Smooth muscle cell (in vitro differentiated cells): Measurements from ENCODE around the gene RAMACL. TPM values are rescaled to one million over a fixed set of nuclear protein-coding genes. Genes with fewer than 3 reads are reported as not detected.

Source experiments
- DNase-seq: peaks from one replicate; lab custom pipeline; 2025; ENCODE audit not compliant: unreplicated experiment; lab: John Stamatoyannopoulos, UW
- H2AFZ ChIP-seq: fragments of 200-600 bp; sonication (generic); 2 replicates; pipeline ENCODE4 v1.6.0; 2016; ENCODE audit warnings: antibody characterized with exemption, low read depth, mild to moderate bottlenecking
- H3F3A ChIP-seq: fragments of 200-600 bp; sonication (generic); 2 replicates; pipeline ENCODE4 v1.6.0; 2017; ENCODE audit warnings: antibody characterized with exemption, low read depth
- H3K27ac ChIP-seq: fragments of 200-600 bp; sonication (generic); 2 replicates; pipeline ENCODE4 v1.5.1; 2016; ENCODE audit warnings: low read depth, mild to moderate bottlenecking
- H3K27me3 ChIP-seq: fragments of 200-600 bp; sonication (generic); 2 replicates; pipeline ENCODE4 v1.6.1; 2016; ENCODE audit warnings: low read depth, mild to moderate bottlenecking
- H3K36me3 ChIP-seq: fragments of 200-600 bp; sonication (generic); 2 replicates; pipeline ENCODE4 v1.5.1; 2016; ENCODE audit warnings: low read depth
- H3K4me1 ChIP-seq: fragments of 200-600 bp; sonication (generic); 2 replicates; pipeline ENCODE4 v1.5.1; 2016; ENCODE audit warnings: low read depth
- H3K4me2 ChIP-seq: fragments of 200-600 bp; sonication (generic); 2 replicates; pipeline ENCODE4 v1.6.0; 2016; ENCODE audit warnings: mild to moderate bottlenecking
- H3K4me3 ChIP-seq: fragments of 200-600 bp; sonication (generic); 2 replicates; pipeline ENCODE4 v1.5.1; 2016; ENCODE audit warnings: mild to moderate bottlenecking
- H3K79me2 ChIP-seq: fragments of 200-600 bp; sonication (generic); 2 replicates; pipeline ENCODE4 v1.6.0; 2016; ENCODE audit warnings: low read depth, mild to moderate bottlenecking
- H3K9ac ChIP-seq: fragments of 200-600 bp; sonication (generic); 2 replicates; pipeline ENCODE4 v1.6.0; 2016; ENCODE audit warnings: low read depth
- H3K9me3 ChIP-seq: fragments of 200-600 bp; sonication (generic); replicated peaks from 2 replicates; pipeline ENCODE4 v1.5.1; 2016; ENCODE audit warnings: low read depth
- H4K20me1 ChIP-seq: fragments of 200-600 bp; sonication (generic); 2 replicates; pipeline ENCODE4 v1.6.0; 2016; ENCODE audit warnings: low read depth
- WGBS: methylation state at CpG from one replicate; pipeline ENCODE4 v1.1.7; 2016; ENCODE audit warnings: low lambda C conversion rate; 5-methylcytosine and 5-hydroxymethylcytosine counted together
- polyA plus RNA-seq: library from polyadenylated mRNA; unstranded; fragments of >200 nt; fragmentation: Nextera tagmentation; extraction: Ambion mirVana; gene quantifications from 2 replicates; pipeline ENCODE4 v1.2.1, GENCODE V29; 2016
- total RNA-seq: library from RNA; depleted of rRNA; stranded (reverse); fragments of >200 nt; gene quantifications from 2 replicates; pipeline ENCODE4 v1.2.3, GENCODE V29; 2014
- TF ChIP-seq, protein P1 (sequence below): fragments of 200-600 bp; sonication (generic); IDR thresholded peaks from 2 replicates; pipeline ENCODE4 v1.5.1; 2017; ENCODE audit warnings: borderline replicate concordance, mild to moderate bottlenecking, antibody characterized with exemption; ENCODE audit not compliant: insufficient read depth, poor library complexity, severe bottlenecking

Gene RAMACL
- total and polyA plus RNA-seq, 2 experiments from 2014 or later: 0.13 to 0.14 TPM

DNA sequence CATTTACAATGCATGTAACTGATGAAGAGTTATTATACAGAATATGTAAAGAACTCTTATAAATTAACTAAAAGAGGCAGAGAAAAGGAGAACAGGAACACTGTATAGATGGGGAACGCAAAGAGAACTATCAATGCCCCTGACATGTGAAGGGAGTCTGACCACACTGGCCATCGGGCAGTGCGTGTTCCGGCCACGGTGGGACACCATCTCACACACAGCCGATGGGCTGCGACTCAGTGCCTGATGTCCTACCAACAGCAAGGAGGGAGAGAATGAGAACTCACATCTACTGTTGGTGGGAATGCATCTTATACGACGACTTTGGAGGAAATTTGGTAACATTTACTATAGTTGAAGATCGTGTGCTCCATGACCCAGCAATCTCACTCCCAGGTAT lies 15.5 kb upstream of the RAMACL start:
- Histone ChIP-seq H3K36me3 (no peaks in the 10 kb centered on the region), H3K9me3 (no peaks in the 10 kb centered on the region), H3K4me1 (peaks cover 9% of the 10 kb centered on the region), H2AFZ (no peak overlapping the region), H3K27ac (no peak overlapping the region), H4K20me1 (no peaks in the 10 kb centered on the region), H3K4me2 (no peak overlapping the region), H3K79me2 (peaks cover 11% of the 10 kb centered on the region), H3F3A (peaks cover 8% of the 10 kb centered on the region), H3K9ac (no peak overlapping the region), H3K27me3 (no peaks in the 10 kb centered on the region), H3K4me3 (no peak overlapping the region)
- no peak for DNase-seq
- 97% methylated on average over 10 of the region's 10 CpGs for WGBS
- TF ChIP-seq, protein P1, sequence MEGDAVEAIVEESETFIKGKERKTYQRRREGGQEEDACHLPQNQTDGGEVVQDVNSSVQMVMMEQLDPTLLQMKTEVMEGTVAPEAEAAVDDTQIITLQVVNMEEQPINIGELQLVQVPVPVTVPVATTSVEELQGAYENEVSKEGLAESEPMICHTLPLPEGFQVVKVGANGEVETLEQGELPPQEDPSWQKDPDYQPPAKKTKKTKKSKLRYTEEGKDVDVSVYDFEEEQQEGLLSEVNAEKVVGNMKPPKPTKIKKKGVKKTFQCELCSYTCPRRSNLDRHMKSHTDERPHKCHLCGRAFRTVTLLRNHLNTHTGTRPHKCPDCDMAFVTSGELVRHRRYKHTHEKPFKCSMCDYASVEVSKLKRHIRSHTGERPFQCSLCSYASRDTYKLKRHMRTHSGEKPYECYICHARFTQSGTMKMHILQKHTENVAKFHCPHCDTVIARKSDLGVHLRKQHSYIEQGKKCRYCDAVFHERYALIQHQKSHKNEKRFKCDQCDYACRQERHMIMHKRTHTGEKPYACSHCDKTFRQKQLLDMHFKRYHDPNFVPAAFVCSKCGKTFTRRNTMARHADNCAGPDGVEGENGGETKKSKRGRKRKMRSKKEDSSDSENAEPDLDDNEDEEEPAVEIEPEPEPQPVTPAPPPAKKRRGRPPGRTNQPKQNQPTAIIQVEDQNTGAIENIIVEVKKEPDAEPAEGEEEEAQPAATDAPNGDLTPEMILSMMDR: no peak

DNA sequence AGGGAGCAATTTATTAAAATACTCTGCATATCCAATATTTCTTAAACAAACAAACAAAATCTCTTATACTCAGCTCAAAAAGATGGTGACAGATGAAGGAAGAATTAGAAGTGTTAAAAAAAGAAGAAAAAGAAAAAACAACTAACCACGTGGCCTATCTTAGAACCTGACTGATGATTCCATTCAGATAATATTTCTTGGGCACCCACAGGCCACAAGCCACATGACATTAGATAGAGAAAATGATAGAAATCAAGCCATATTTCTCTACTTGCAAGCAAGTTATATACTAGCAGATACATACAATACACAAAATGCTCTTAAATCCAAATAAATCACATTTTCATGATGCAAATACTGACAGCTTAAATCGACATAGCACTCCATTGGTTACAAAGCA lies 14.5 kb upstream of the RAMACL start:
- TF ChIP-seq, protein P1: no peak
- Histone ChIP-seq H3K9me3 (no peaks in the 10 kb centered on the region), H3K4me1 (peaks cover 10% of the 10 kb centered on the region), H3K36me3 (no peaks in the 10 kb centered on the region), H3K27me3 (no peaks in the 10 kb centered on the region), H3K9ac (no peak overlapping the region), H3K79me2 (peaks cover 11% of the 10 kb centered on the region), H3K4me3 (no peak overlapping the region), H3F3A (peaks cover 8% of the 10 kb centered on the region), H4K20me1 (no peaks in the 10 kb centered on the region), H2AFZ (no peak overlapping the region), H3K4me2 (no peak overlapping the region), H3K27ac (no peak overlapping the region)
- no peak for DNase-seq
- 63% methylated on average over 2 of the region's 2 CpGs for WGBS

DNA sequence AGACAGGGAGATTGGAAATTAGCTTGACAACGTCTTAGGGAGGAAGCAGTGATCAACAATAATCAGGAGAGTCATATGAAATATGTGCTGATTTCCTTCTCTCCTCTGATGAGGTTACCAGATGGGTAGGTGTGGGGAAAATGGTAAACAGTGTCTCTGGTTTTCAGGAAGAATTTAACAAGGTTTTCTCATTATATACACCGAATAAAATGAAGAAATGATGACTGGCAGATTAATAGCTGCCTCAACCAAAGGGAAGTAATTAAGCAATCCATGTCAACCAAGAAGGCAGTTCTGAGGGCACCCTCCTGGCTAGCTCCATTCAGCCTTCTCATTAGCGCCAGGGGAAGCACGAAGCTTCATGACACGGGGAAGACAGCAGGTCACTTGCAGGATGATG lies 12.7 kb upstream of the RAMACL start:
- DNase-seq: no peak
- Histone ChIP-seq H3K79me2 (no peaks in the 10 kb centered on the region), H3K27me3 (no peaks in the 10 kb centered on the region), H3K27ac (peak overlapping the region; percentile 90), H3K4me3 (no peak overlapping the region), H3F3A (peaks cover 8% of the 10 kb centered on the region), H2AFZ (peak overlapping the region; percentile 28), H3K4me2 (peak overlapping the region; percentile 52), H4K20me1 (no peaks in the 10 kb centered on the region), H3K36me3 (no peaks in the 10 kb centered on the region), H3K4me1 (peaks cover 12% of the 10 kb centered on the region), H3K9me3 (no peaks in the 10 kb centered on the region), H3K9ac (peak overlapping the region; percentile 70)
- 94% methylated on average over 5 of the region's 5 CpGs for WGBS
- TF ChIP-seq, protein P1: no peak

DNA sequence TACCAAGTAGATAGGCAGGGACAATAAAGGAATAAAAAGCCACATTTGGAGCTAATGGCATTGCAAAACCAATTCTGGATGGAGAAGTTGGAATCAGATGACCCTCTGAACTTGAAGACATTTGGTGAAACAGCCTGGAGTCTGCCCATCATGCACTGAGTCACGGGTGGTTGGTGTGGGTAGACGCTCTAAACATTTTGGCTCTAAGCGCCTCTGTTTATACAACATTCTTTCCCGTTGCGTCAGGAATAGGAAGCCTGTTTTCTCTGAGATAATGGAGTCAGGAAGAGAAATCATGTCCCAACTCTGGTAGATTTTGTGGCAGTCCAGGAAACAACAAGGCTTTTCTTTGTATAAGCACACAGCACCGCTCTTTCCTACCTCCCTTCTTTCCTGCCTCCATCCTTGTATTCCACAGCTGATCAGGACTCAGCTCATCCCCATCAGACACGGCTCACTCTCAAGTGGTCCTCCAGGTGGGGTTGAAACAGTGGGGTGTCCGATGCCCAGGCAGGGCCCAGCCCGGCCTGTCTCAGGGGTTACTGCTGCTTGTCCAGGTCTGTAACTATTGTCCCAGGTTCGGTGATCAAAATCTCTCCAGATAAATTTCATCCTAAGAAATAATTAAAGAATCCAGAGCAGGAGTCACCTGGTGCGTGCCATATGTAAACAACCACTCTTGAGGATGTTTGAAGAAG lies 12.1 kb upstream of the RAMACL start:
- Histone ChIP-seq H3K9ac (peak overlapping the region; percentile 70), H3K36me3 (no peaks in the 10 kb centered on the region), H3K4me2 (peak overlapping the region; percentile 52), H3K4me3 (no peak overlapping the region), H2AFZ (peak overlapping the region; percentile 28), H3F3A (peaks cover 8% of the 10 kb centered on the region), H3K9me3 (no peaks in the 10 kb centered on the region), H3K4me1 (peaks cover 12% of the 10 kb centered on the region), H4K20me1 (no peaks in the 10 kb centered on the region), H3K27me3 (no peaks in the 10 kb centered on the region), H3K27ac (peak overlapping the region; percentile 90), H3K79me2 (peaks cover 6% of the 10 kb centered on the region)
- 48% methylated on average over 11 of the region's 11 CpGs for WGBS
- DNase-seq: no peak
- TF ChIP-seq, protein P1: no peak
